HepG2 (cell line): ENCODE results near the gene COX10.
"Not testable (repeated sequence)": the region's sequence is repeated elsewhere in the genome, so short reads cannot be mapped to it uniquely, and the experiment has no call there.

Experiments used
- BRCA1 ChIP-seq: sonication (generic); formaldehyde crosslinking; IDR thresholded peaks from 2 replicates; pipeline ENCODE4 v1.4.0; 2020; ENCODE audit warnings: missing genetic modification reagents
- HCFC1 ChIP-seq: fragments of 150-350 bp; IDR thresholded peaks from 2 replicates; pipeline ENCODE4 v1.6.1; 2014; ENCODE audit warnings: low read depth, low read length
- MYC ChIP-seq: sonication (generic); formaldehyde crosslinking; IDR thresholded peaks from 2 replicates; pipeline ENCODE4 v1.9.0; 2021; ENCODE audit warnings: missing genetic modification reagents, borderline replicate concordance
- MYNN ChIP-seq: sonication (generic); formaldehyde crosslinking; IDR thresholded peaks from 2 replicates; pipeline ENCODE4 v1.4.0; 2020; ENCODE audit warnings: mild to moderate bottlenecking, low read depth, missing genetic modification reagents
- NFATC3 ChIP-seq: sonication (generic); formaldehyde crosslinking; IDR thresholded peaks from 2 replicates; pipeline ENCODE4 v1.5.1; 2020; ENCODE audit warnings: mild to moderate bottlenecking, missing genetic modification reagents
- TEAD2 ChIP-seq: sonication (generic); formaldehyde crosslinking; IDR thresholded peaks from 2 replicates; pipeline ENCODE4 v1.9.0; 2021; ENCODE audit warnings: missing genetic modification reagents
- ZFP37 ChIP-seq: sonication (generic); formaldehyde crosslinking; IDR thresholded peaks from 2 replicates; pipeline ENCODE4 v1.4.0; 2020; ENCODE audit warnings: missing genetic modification reagents, borderline replicate concordance
- ZNF256 ChIP-seq: sonication (generic); formaldehyde crosslinking; conservative IDR thresholded peaks from 2 replicates; pipeline ENCODE4 v1.4.0; 2020; ENCODE audit warnings: missing genetic modification reagents
- ZNF282 ChIP-seq: fragments of 450-650 bp; IDR thresholded peaks from 2 replicates; pipeline ENCODE4 v1.6.1; 2018; ENCODE audit not compliant: partially characterized antibody
- TF ChIP-seq, protein P1 (sequence below): sonication (generic); formaldehyde crosslinking; conservative IDR thresholded peaks from 2 replicates; pipeline ENCODE4 v1.5.0; 2020; ENCODE audit warnings: missing genetic modification reagents
- TF ChIP-seq, protein P2 (sequence below): IDR thresholded peaks from 2 replicates; pipeline ENCODE4 v1.6.1; 2012; ENCODE audit warnings: inconsistent platforms
- TF ChIP-seq, protein P3 (sequence below): sonication (generic); formaldehyde crosslinking; IDR thresholded peaks from 2 replicates; pipeline ENCODE4 v1.8.0; 2022; ENCODE audit warnings: missing genetic modification reagents, mild to moderate bottlenecking, borderline replicate concordance
- TF ChIP-seq, protein P4 (sequence below): sonication (generic); formaldehyde crosslinking; IDR thresholded peaks from 2 replicates; pipeline ENCODE4 v1.5.0; 2020; ENCODE audit warnings: mild to moderate bottlenecking, missing genetic modification reagents, moderate library complexity

DNA sequence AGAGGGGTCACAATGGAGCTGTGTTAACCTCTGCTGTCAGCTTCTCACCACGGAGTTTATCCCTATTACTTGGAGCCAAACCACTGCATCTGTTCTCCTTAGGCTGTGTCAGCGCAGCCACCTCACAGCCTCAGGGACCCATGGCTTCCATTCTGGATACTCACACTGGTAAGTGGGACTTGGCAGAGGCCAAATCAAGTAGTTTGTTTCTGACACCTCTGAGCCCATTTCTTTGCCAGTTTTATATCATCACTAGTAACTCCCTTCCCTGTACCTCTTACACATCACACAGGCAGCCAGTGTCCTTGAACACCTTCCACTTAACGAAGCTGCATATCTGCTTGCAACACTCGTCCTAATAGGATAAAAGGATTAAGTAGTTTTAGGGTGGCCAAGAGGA lies 108.5 kb downstream of the COX10 start:
- TF ChIP-seq HCFC1; NFATC3 (CRISPR knock-in tag); ZNF256 (CRISPR knock-in tag); TEAD2 (CRISPR knock-in tag); BRCA1 (CRISPR knock-in tag); MYC (CRISPR knock-in tag); ZNF282; MYNN (CRISPR knock-in tag); ZFP37 (CRISPR knock-in tag): not testable (repeated sequence)
- TF ChIP-seq, protein P1, sequence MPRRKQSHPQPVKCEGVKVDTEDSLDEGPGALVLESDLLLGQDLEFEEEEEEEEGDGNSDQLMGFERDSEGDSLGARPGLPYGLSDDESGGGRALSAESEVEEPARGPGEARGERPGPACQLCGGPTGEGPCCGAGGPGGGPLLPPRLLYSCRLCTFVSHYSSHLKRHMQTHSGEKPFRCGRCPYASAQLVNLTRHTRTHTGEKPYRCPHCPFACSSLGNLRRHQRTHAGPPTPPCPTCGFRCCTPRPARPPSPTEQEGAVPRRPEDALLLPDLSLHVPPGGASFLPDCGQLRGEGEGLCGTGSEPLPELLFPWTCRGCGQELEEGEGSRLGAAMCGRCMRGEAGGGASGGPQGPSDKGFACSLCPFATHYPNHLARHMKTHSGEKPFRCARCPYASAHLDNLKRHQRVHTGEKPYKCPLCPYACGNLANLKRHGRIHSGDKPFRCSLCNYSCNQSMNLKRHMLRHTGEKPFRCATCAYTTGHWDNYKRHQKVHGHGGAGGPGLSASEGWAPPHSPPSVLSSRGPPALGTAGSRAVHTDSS, result not testable (repeated sequence)
- TF ChIP-seq, protein P2, sequence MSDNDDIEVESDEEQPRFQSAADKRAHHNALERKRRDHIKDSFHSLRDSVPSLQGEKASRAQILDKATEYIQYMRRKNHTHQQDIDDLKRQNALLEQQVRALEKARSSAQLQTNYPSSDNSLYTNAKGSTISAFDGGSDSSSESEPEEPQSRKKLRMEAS, result not testable (repeated sequence)
- TF ChIP-seq, protein P3, sequence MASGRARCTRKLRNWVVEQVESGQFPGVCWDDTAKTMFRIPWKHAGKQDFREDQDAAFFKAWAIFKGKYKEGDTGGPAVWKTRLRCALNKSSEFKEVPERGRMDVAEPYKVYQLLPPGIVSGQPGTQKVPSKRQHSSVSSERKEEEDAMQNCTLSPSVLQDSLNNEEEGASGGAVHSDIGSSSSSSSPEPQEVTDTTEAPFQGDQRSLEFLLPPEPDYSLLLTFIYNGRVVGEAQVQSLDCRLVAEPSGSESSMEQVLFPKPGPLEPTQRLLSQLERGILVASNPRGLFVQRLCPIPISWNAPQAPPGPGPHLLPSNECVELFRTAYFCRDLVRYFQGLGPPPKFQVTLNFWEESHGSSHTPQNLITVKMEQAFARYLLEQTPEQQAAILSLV (CRISPR knock-in tag), result not testable (repeated sequence)
- TF ChIP-seq, protein P4, sequence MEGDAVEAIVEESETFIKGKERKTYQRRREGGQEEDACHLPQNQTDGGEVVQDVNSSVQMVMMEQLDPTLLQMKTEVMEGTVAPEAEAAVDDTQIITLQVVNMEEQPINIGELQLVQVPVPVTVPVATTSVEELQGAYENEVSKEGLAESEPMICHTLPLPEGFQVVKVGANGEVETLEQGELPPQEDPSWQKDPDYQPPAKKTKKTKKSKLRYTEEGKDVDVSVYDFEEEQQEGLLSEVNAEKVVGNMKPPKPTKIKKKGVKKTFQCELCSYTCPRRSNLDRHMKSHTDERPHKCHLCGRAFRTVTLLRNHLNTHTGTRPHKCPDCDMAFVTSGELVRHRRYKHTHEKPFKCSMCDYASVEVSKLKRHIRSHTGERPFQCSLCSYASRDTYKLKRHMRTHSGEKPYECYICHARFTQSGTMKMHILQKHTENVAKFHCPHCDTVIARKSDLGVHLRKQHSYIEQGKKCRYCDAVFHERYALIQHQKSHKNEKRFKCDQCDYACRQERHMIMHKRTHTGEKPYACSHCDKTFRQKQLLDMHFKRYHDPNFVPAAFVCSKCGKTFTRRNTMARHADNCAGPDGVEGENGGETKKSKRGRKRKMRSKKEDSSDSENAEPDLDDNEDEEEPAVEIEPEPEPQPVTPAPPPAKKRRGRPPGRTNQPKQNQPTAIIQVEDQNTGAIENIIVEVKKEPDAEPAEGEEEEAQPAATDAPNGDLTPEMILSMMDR (CRISPR knock-in tag), result not testable (repeated sequence)
